Gastroesophageal sphincter (tissue), 4 donors: ENCODE results near the gene WNT16. TPM values are rescaled to one million over a fixed set of nuclear protein-coding genes. Genes with fewer than 3 reads are reported as not detected.

Experiments
- ATAC-seq: fragments of 150-250 bp; one replicate; pipeline ENCODE4 v1.9.1; 2016; ENCODE audit warnings: mild to moderate bottlenecking, moderate library complexity
- H3K27ac ChIP-seq, 4 donors: fragments of 200-600 bp; sonication (generic) in 3 of 4; 1 replicate in 3 of 4; 2 replicates in 1 of 4; pipeline ENCODE4 v1.5.1; 2016 to 2019
- H3K27me3 ChIP-seq: fragments of 200-600 bp; sonication (generic); one replicate; pipeline ENCODE4 v1.5.1; 2019
- H3K36me3 ChIP-seq, 2 donors: fragments of 200-600 bp; sonication (generic); one replicate each; pipeline ENCODE4 v1.5.1; 2019; ENCODE audit warnings: control low read depth in 1 of 2
- H3K4me1 ChIP-seq, 3 donors: fragments of 200-600 bp; sonication (generic); 1 replicate in 2 of 3; 2 replicates in 1 of 3; pipeline ENCODE4 v1.5.1; 2016 to 2019; ENCODE audit warnings: control low read depth in 2 of 3
- H3K4me3 ChIP-seq, 2 donors: fragments of 200-600 bp; sonication (generic); one replicate each; pipeline ENCODE4 v1.5.1; 2019; ENCODE audit warnings: mild to moderate bottlenecking in 1 of 2, moderate library complexity in 1 of 2
- H3K9me3 ChIP-seq, 3 donors: fragments of 200-600 bp; sonication (generic); one replicate each; pipeline ENCODE4 v1.5.1; 2017 to 2019; ENCODE audit warnings: control low read depth in 2 of 3
- CTCF ChIP-seq, 4 experiments: fragments of 200-600 bp in 2 of 4; fragments of 450-650 bp in 2 of 4; sonication (generic) in 1 of 4; IDR thresholded peaks; one replicate each; pipeline ENCODE4 v1.5.1; 2017 to 2019; ENCODE audit warnings: antibody characterized with exemption in 4 of 4, mild to moderate bottlenecking in 2 of 4, moderate library complexity in 2 of 4
- EP300 ChIP-seq: sonication (generic); formaldehyde crosslinking; IDR thresholded peaks from one replicate; pipeline ENCODE4 v1.6.1; 2017; ENCODE audit warnings: antibody characterized with exemption, mild to moderate bottlenecking
- POLR2A ChIP-seq, 2 donors: fragments of 450-650 bp; IDR thresholded peaks; one replicate each; pipeline ENCODE4 v1.6.1; 2017; ENCODE audit warnings: antibody characterized with exemption in 2 of 2, mild to moderate bottlenecking in 2 of 2, moderate library complexity in 1 of 2
- POLR2AphosphoS5 ChIP-seq: sonication (generic); formaldehyde crosslinking; IDR thresholded peaks from one replicate; pipeline ENCODE4 v1.6.1; 2017; ENCODE audit warnings: antibody characterized with exemption
- WGBS, 2 donors: methylation state at CpG; one replicate each; pipeline ENCODE4 v1.1.5; 2018; ENCODE audit warnings: low coverage in 1 of 2; 5-methylcytosine and 5-hydroxymethylcytosine counted together
- total RNA-seq, 4 donors: library from RNA; depleted of rRNA; stranded (reverse); fragments of >200 nt; gene quantifications; one replicate each; pipeline ENCODE4 v1.1.0, GENCODE V29; 2016

Gene WNT16
- total RNA-seq, 4 donors from 2014 or later, result 0.13 to 0.17 (median 0.16) TPM; not detected in 1

GRCh38 chr7:121376979-121377378 is 48.2 kb downstream of the WNT16 start:
- peaks cover 2 to 22% (median 7%) of the 10 kb centered on the region in 3 donors for H3K4me1 ChIP-seq
- H3K36me3 ChIP-seq, result peaks cover 0 to 35% of the 10 kb centered on the region in 2 donors
- ATAC-seq, result no peak
- H3K9me3 ChIP-seq, result no peaks in the 10 kb centered on the region
- 90 to 94% methylated on average over 2 of the region's 2 CpGs for WGBS, 2 donors
- no peaks in the 10 kb centered on the region for H3K27me3 ChIP-seq
- no peak overlapping the region for H3K27ac ChIP-seq
- TF ChIP-seq CTCF (IDR thresholded peaks at IDR 0.05) (no peak), POLR2AphosphoS5 (no peak), POLR2A (IDR thresholded peaks at IDR 0.05) (no peak)
- H3K4me3 ChIP-seq, result no peak overlapping the region

GRCh38 chr7:121379930-121380329 is 51.1 kb downstream of the WNT16 start:
- no peak overlapping the region for H3K27ac ChIP-seq
- H3K4me3 ChIP-seq, result no peak overlapping the region
- WGBS, 2 donors, result 91 to 100% methylated on average over 1 of the region's 1 CpG
- no peaks in the 10 kb centered on the region for H3K9me3 ChIP-seq
- no peak for ATAC-seq
- TF ChIP-seq CTCF (IDR thresholded peaks at IDR 0.05) (no peak), EP300 (no peak), POLR2AphosphoS5 (no peak), POLR2A (IDR thresholded peaks at IDR 0.05) (no peak)
- H3K36me3 ChIP-seq, result peaks cover 0 to 35% of the 10 kb centered on the region in 2 donors
- H3K27me3 ChIP-seq, result no peaks in the 10 kb centered on the region
- H3K4me1 ChIP-seq, result peaks cover 0 to 24% (median 2%) of the 10 kb centered on the region in 3 donors

- Histone ChIP-seq H3K27me3 (no peaks in the 10 kb centered on the region), H3K4me1 (peaks cover 0 to 39% (median 2%) of the 10 kb centered on the region in 3 donors), H3K36me3 (peaks cover 0 to 11% of the 10 kb centered on the region in 2 donors), H3K27ac (no peak overlapping the region), H3K9me3 (no peaks in the 10 kb centered on the region), H3K4me3 (no peak overlapping the region)
- TF ChIP-seq POLR2A (IDR thresholded peaks at IDR 0.05), result no peak
- no peak for TF ChIP-seq CTCF (IDR thresholded peaks at IDR 0.05)
- TF ChIP-seq POLR2AphosphoS5, result no peak
- TF ChIP-seq EP300, result no peak
- ATAC-seq, result no peak
These were observed 53.7 kb downstream of the WNT16 start for GRCh38 chr7:121382473-121382872.

- Histone ChIP-seq H3K36me3 (peaks cover 0 to 4% of the 10 kb centered on the region in 2 donors), H3K27me3 (no peaks in the 10 kb centered on the region), H3K27ac (no peak overlapping the region), H3K4me3 (no peak overlapping the region), H3K4me1 (peaks cover 0 to 39% (median 2%) of the 10 kb centered on the region in 3 donors), H3K9me3 (no peaks in the 10 kb centered on the region)
- no peak for TF ChIP-seq EP300
- TF ChIP-seq POLR2AphosphoS5, result no peak
- no peak for TF ChIP-seq POLR2A (IDR thresholded peaks at IDR 0.05)
- no peak for TF ChIP-seq CTCF (IDR thresholded peaks at IDR 0.05)
- no peak for ATAC-seq
- WGBS, 2 donors, result 84 to 90% methylated on average over 2 of the region's 2 CpGs
These were observed 54.6 kb downstream of the WNT16 start for GRCh38 chr7:121383235-121383910.

- Histone ChIP-seq H3K36me3 (no peaks in the 10 kb centered on the region), H3K27me3 (no peaks in the 10 kb centered on the region), H3K4me1 (peaks cover 0 to 39% (median 2%) of the 10 kb centered on the region in 3 donors), H3K27ac (no peak overlapping the region), H3K9me3 (no peaks in the 10 kb centered on the region), H3K4me3 (no peak overlapping the region)
- ATAC-seq, result no peak
- 71 to 88% methylated on average over 2 of the region's 2 CpGs for WGBS, 2 donors
- no peak for TF ChIP-seq POLR2A (IDR thresholded peaks at IDR 0.05)
These were observed 55.5 kb downstream of the WNT16 start for GRCh38 chr7:121384265-121384664.
